Gastrocnemius medialis (tissue), 4 donors: Measurements from ENCODE around the gene UBR7. TPM values are rescaled to one million over a fixed set of nuclear protein-coding genes. Genes with fewer than 3 reads are reported as not detected.
A peak's percentile ranks its signal among the peaks of the same experiment; 100 is the strongest.

Source experiments
- ATAC-seq, 2 donors: fragments of 150-250 bp; one replicate each; pipeline ENCODE4 v1.9.1; 2016
- DNase-seq, 2 donors: peaks; one replicate each; pipeline ENCODE4 v3.0.0-alpha.2; 2019
- H3K27ac ChIP-seq, 4 donors: fragments of 200-600 bp; sonication (generic); 1 replicate in 1 of 4; 2 replicates in 3 of 4; pipeline ENCODE4 v1.5.1; 2016 to 2018; ENCODE audit warnings: mild to moderate bottlenecking in 2 of 4, moderate library complexity in 1 of 4
- H3K27me3 ChIP-seq, 3 donors: fragments of 200-600 bp; sonication (generic) in 2 of 3; 1 replicate in 1 of 3; 2 replicates in 2 of 3; pipeline versions ENCODE4 v1.5.1 to v1.6.0; 2016 to 2019; ENCODE audit warnings: mild to moderate bottlenecking in 1 of 3, moderate library complexity in 1 of 3
- H3K36me3 ChIP-seq, 2 donors: fragments of 200-600 bp; sonication (generic) in 1 of 2; one replicate each; pipeline ENCODE4 v1.5.1; 2017 to 2018
- H3K4me1 ChIP-seq, 2 donors: fragments of 200-600 bp; sonication (generic) in 1 of 2; one replicate each; pipeline ENCODE4 v1.5.1; 2016 to 2017; ENCODE audit warnings: mild to moderate bottlenecking in 2 of 2
- H3K4me3 ChIP-seq, 4 donors: fragments of 200-600 bp; sonication (generic) in 3 of 4; 1 replicate in 1 of 4; 2 replicates in 3 of 4; pipeline ENCODE4 v1.5.1; 2016 to 2019; ENCODE audit warnings: mild to moderate bottlenecking in 2 of 4
- H3K9me3 ChIP-seq, 3 donors: fragments of 200-600 bp; sonication (generic) in 2 of 3; 1 replicate in 1 of 3; 2 replicates in 2 of 3; pipeline ENCODE4 v1.5.1; 2016 to 2019
- CTCF ChIP-seq, 5 experiments: fragments of 450-650 bp in 3 of 5; fragments of 200-600 bp in 2 of 5; sonication (generic) in 2 of 5; IDR thresholded peaks in 4 of 5; conservative IDR thresholded peaks in 1 of 5; 1 replicate in 4 of 5; 2 replicates in 1 of 5; pipeline ENCODE4 v1.5.1; 2016 to 2019; ENCODE audit warnings: antibody characterized with exemption in 5 of 5, mild to moderate bottlenecking in 3 of 5, moderate library complexity in 3 of 5
- POLR2A ChIP-seq, 2 donors: fragments of 450-650 bp; IDR thresholded peaks; one replicate each; pipeline ENCODE4 v1.6.1; 2017; ENCODE audit warnings: antibody characterized with exemption in 2 of 2, mild to moderate bottlenecking in 2 of 2, moderate library complexity in 2 of 2
- in situ Hi-C, 4 donors: fragments of 200-750 bp; cut with MboI; loops; one replicate each; pipeline versions ENCODE4 v1.15.0 to v1.8.0; 2017; ENCODE audit warnings: low sequenced_read_pairs in 4 of 4
- intact Hi-C: fragments of 100-400 bp; cut with DNase I; formaldehyde crosslinking; loops from one replicate; pipeline ENCODE4 v1.15.1; 2023; ENCODE audit warnings: low total_unique reads
- total RNA-seq, 4 donors: library from RNA; depleted of rRNA; stranded (reverse); fragments of >200 nt; gene quantifications; one replicate each; pipeline versions ENCODE4 v1.1.0 to v1.2.3, GENCODE V29; 2016

The UBR7 gene
- total RNA-seq, 4 donors from 2014 or later: 14.8 to 36.4 (median 27.4) TPM

DNA sequence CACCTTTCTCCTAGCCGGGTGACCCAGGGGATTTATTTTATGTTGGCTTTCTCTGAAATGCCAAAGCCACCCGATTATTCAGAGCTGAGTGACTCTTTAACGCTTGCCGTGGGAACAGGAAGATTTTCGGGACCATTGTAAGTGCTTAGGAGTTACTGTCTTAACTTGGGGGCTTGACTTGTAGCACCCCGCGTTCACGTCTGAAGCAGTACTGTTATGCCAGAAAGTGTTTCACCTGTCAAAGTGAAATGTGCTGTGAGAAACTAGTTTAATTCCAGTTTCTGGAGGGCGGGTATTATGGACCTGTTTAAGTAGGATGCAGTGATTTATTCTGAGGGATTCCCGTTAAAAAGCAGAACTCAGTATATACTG is 21.7 kb upstream of the UBR7 start:
- DNase-seq (no peak), ATAC-seq (peak; percentile 20 to 30)
- H3K27ac ChIP-seq: peak overlapping the region; percentile 91 to 100 (median 100)
- peak overlapping the region; percentile 72 to 91 (median 74) for H3K4me3 ChIP-seq
- TF ChIP-seq CTCF (IDR thresholded peaks at IDR 0.05 in 4 of 5, conservative IDR thresholded peaks at IDR 0.05 in 1 of 5) (no peak), POLR2A (IDR thresholded peaks at IDR 0.05) (no peak)
- H3K9me3 ChIP-seq: no peaks in the 10 kb centered on the region
- no peaks in the 10 kb centered on the region for H3K27me3 ChIP-seq
- intact Hi-C loops (loop anchor here (2.0 to 10.0 kb wide), 5 partner anchors 71 to 441 kb away; partner anchors contain the start of genes BTBD7, GOLGA5, ITPK1 and LGMN), in situ Hi-C loops (no loop called here)
- peaks cover 0 to 46% of the 10 kb centered on the region in 2 donors for H3K36me3 ChIP-seq
- H3K4me1 ChIP-seq: peaks cover 21 to 28% of the 10 kb centered on the region in 2 donors

DNA sequence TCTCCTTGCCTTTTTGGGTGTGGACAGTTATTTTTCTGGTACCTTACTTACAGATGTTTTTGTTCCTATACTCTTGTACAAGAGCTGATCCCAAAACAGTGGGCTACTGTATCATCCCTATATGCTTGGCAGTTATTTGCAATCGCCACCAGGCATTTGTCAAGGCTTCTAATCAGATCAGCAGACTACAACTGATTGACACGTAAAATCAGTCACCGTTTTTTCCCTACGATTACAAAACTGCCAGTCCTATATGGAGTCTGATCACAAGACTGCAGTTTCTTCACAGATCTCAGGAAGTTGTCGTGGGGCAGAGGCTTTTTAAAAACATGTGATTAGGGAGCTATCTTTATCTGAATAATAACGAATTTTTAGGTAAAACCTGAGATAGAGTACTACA is 20.6 kb upstream of the UBR7 start:
- peak overlapping the region; percentile 91 to 100 (median 100) for H3K27ac ChIP-seq
- intact Hi-C loops (loop anchor here (10.0 kb wide), 3 partner anchors 172 to 442 kb away; partner anchors contain the start of genes GOLGA5 and LGMN), in situ Hi-C loops (no loop called here)
- peaks cover 21 to 28% of the 10 kb centered on the region in 2 donors for H3K4me1 ChIP-seq
- no peaks in the 10 kb centered on the region for H3K9me3 ChIP-seq
- no peak for TF ChIP-seq CTCF (IDR thresholded peaks at IDR 0.05 in 4 of 5, conservative IDR thresholded peaks at IDR 0.05 in 1 of 5)
- no peak for TF ChIP-seq POLR2A (IDR thresholded peaks at IDR 0.05)
- no peaks in the 10 kb centered on the region for H3K27me3 ChIP-seq
- no peak overlapping the region for H3K4me3 ChIP-seq
- H3K36me3 ChIP-seq: peaks cover 0 to 50% of the 10 kb centered on the region in 2 donors
- no peak for DNase-seq
- ATAC-seq: no peak

- H3K4me1 ChIP-seq: peaks cover 21 to 28% of the 10 kb centered on the region in 2 donors
- H3K27me3 ChIP-seq: no peaks in the 10 kb centered on the region
- no peak overlapping the region for H3K4me3 ChIP-seq
- DNase-seq (no peak), ATAC-seq (no peak)
- in situ Hi-C loops: no loop called here
- peaks cover 0 to 50% of the 10 kb centered on the region in 2 donors for H3K36me3 ChIP-seq
- TF ChIP-seq POLR2A (IDR thresholded peaks at IDR 0.05): no peak
- no peak for TF ChIP-seq CTCF (IDR thresholded peaks at IDR 0.05 in 4 of 5, conservative IDR thresholded peaks at IDR 0.05 in 1 of 5)
- intact Hi-C loops: loop anchor here (10.0 kb wide), 3 partner anchors 172 to 442 kb away; partner anchors contain the start of genes GOLGA5 and LGMN
- H3K27ac ChIP-seq: peak overlapping the region; percentile 91 to 100 (median 100)
- no peaks in the 10 kb centered on the region for H3K9me3 ChIP-seq
Measured at GRCh38 chr14:93186956-93187355, 20.1 kb upstream of the UBR7 start.

DNA sequence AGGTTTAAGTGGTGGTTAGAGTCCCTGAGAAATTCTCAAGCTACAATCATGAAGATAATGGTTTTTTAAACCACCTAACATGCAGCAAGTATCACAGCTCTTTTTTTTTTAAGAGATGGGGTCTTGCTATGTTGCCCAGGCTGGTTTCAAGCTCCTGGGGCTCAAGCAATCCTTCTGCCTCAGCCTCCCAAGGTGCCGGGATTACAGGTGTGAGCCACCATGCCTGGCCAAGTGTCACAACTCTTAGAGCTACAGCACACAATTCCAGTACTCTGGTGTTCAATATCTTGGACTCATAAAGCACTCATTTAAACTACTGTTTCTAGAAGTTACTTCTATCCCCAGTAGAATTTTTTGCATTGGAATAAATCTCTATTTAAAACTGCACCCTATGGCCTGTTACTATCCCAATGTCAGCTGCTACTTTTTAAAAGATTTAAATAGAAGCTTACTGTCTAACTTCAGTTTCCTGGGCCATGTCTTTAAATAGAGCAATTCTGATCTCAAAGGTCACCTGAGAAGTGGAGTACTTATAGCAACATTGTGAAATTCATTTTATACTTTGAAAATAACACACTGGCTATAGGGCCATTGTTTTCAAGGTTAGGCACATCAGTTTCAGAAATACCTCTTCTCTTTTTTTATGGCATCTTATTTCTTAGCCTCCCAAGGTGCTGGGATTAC is 11.6 kb upstream of the UBR7 start:
- no peaks in the 10 kb centered on the region for H3K9me3 ChIP-seq
- intact Hi-C loops: no loop called here
- ATAC-seq: peak; percentile 77 to 85
- H3K36me3 ChIP-seq: peaks cover 0 to 4% of the 10 kb centered on the region in 2 donors
- DNase-seq: no peak
- peak overlapping the region; percentile 49 to 77 (median 74) for H3K27ac ChIP-seq
- H3K4me3 ChIP-seq: no peak overlapping the region
- peaks cover 17% of the 10 kb centered on the region in 2 donors for H3K4me1 ChIP-seq
- in situ Hi-C loops: no loop called here
- H3K27me3 ChIP-seq: no peaks in the 10 kb centered on the region
- no peak for TF ChIP-seq CTCF (IDR thresholded peaks at IDR 0.05 in 4 of 5, conservative IDR thresholded peaks at IDR 0.05 in 1 of 5)
